ENCODE results near the gene RGS7BP. TPM values are rescaled to one million over a fixed set of nuclear protein-coding genes. Genes with fewer than 3 reads are reported as not detected.

The RGS7BP gene
- total RNA-seq, 1 donor from 2014 or later = not detected

DNA sequence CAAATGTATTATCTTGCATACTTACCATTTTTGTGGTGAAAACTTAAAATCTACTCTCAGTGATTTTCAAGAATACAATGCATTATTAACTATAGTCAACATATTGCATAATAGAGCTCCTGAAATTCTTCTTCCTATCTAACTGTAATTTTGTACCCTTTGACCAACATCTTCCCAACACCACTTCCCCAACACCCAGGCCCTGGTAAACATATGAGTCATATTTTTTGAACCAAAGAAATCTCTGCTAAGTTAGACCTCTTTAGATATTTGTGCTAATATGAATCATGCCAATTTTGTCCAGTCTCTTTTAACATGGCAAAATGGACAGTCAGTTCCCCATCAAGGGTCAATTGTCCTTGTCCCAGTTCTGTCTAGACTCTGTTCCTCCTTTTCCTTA, 18.5 kb upstream of the RGS7BP start:
- ChIA-PET POLR2A (no interaction called here), CTCF (no interaction called here)
- Mint-ChIP-seq H3K27ac (no peak overlapping the region), H3K4me1 (no peaks in the 10 kb centered on the region), H3K9me3 (peaks cover 2% of the 10 kb centered on the region), H3K36me3 (ENCODE audit: low read depth) (no peaks in the 10 kb centered on the region), H3K27me3 (no peaks in the 10 kb centered on the region), H3K4me3 (no peak overlapping the region)
- DNase-seq = no peak
- ATAC-seq (ENCODE audit: low read depth) = no peak
- intact Hi-C loops (cut with micrococcal nuclease) = no loop called here
- no peak for TF ChIP-seq CTCF (IDR thresholded peaks at IDR 0.05)

DNA sequence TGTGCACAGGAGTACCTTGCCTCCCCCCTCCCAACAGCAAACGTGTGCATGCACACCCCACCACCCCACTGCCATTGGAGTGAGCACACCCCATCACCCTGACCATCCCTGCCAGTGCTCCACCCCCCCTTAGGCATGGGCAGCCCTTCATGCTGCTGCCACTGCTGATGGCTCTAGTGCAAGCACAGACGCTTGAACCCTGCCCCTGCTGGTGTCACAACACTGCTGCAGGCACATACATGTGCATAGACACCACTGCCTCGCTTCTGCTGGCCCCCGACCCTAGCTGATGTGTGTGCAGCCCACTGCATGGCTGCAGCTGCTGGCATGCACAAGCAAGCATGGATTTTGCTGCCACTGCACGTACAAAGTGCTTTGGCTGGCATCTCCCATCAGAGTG, 16.0 kb upstream of the RGS7BP start:
- DNase-seq (no peak), ATAC-seq (ENCODE audit: low read depth) (no peak)
- Mint-ChIP-seq H3K4me1 (no peaks in the 10 kb centered on the region), H3K9me3 (peaks cover 2% of the 10 kb centered on the region), H3K27ac (no peak overlapping the region), H3K36me3 (ENCODE audit: low read depth) (no peaks in the 10 kb centered on the region), H3K4me3 (no peak overlapping the region), H3K27me3 (no peaks in the 10 kb centered on the region)
- no peak for TF ChIP-seq CTCF (IDR thresholded peaks at IDR 0.05)
- intact Hi-C loops (cut with micrococcal nuclease) = no loop called here
- ChIA-PET POLR2A (no interaction called here), CTCF (no interaction called here)

- no peaks in the 10 kb centered on the region for H3K27me3 Mint-ChIP-seq
- no peak overlapping the region for H3K27ac Mint-ChIP-seq
- no peaks in the 10 kb centered on the region for H3K4me1 Mint-ChIP-seq
- intact Hi-C loops (cut with micrococcal nuclease) = no loop called here
- POLR2A ChIA-PET = no interaction called here
- no peak for DNase-seq
- CTCF ChIA-PET = no interaction called here
- H3K4me3 Mint-ChIP-seq = no peak overlapping the region
- no peak for TF ChIP-seq CTCF (IDR thresholded peaks at IDR 0.05)
- H3K36me3 Mint-ChIP-seq (ENCODE audit: low read depth) = no peaks in the 10 kb centered on the region
- H3K9me3 Mint-ChIP-seq = peaks cover 3% of the 10 kb centered on the region
- no peak for ATAC-seq (ENCODE audit: low read depth)
Measured at GRCh38 chr5:64497386-64497785, 8.4 kb upstream of the RGS7BP start.

DNA sequence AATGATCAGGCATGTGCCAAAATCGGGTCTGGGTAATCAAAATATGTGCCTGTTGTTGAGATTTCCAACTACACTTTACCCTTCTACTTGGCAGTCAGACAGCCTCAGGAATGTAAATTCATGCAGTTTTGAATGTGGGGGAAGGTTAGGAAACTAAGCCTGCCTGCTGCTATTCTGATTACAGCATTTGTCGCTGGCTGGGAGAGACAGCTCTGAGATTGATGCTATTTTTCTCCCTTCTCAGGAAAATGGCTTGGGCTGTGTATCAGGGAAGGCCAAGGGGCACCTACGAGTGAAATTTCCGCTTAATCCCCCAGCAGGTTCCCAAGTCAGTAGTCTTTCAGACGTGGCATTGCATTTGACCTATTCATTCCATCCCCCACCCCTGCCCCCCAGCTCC, 3.6 kb upstream of the RGS7BP start:
- Mint-ChIP-seq H3K27me3 (peaks cover 30% of the 10 kb centered on the region), H3K27ac (no peak overlapping the region), H3K36me3 (ENCODE audit: low read depth) (no peaks in the 10 kb centered on the region), H3K4me1 (peaks cover 3% of the 10 kb centered on the region), H3K4me3 (no peak overlapping the region), H3K9me3 (peaks cover 3% of the 10 kb centered on the region)
- POLR2A ChIA-PET = no interaction called here
- ATAC-seq (ENCODE audit: low read depth) (no peak), DNase-seq (no peak)
- CTCF ChIA-PET = no interaction called here
- no peak for TF ChIP-seq CTCF (IDR thresholded peaks at IDR 0.05)
- intact Hi-C loops (cut with micrococcal nuclease) = no loop called here

DNA sequence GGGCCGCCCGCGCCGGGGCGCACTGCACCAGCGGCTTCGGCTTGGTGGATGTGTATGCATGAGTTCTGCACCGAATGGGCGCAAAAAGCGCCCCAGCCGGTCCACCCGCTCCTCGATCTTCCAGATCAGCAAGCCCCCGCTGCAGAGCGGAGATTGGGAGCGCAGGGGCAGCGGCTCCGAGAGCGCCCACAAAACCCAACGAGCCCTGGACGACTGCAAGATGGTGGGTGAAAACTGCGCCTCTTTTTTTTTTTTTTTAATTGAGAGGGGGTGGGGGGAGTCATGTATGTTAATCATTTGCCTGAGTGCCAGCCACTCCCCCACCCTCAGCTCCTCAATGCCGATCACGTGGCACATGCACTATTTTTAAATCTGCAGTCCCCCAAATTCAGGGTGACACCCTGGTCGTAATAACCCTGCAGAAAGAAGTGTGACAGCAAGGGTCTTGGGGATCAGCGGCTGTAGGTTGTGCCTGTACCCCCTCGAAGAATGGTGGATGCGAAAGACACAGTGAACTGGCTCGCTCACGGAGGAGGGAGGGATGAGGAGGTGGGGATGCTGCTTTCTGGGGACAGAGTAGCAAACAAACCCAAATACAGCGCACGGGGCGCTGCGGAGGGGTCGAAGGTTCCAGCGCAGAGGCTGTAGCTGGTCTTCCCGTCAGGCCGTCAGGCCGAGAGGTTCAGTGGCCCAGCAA, 900 bp downstream of the RGS7BP start:
- intact Hi-C loops (cut with micrococcal nuclease) = no loop called here
- H3K4me3 Mint-ChIP-seq = no peak overlapping the region

More for the DNA sequence above, 900 bp downstream of the RGS7BP start:
- ATAC-seq (ENCODE audit: low read depth) (no peak), DNase-seq (no peak)
- no peaks in the 10 kb centered on the region for H3K9me3 Mint-ChIP-seq
- ChIA-PET CTCF (no interaction called here), POLR2A (no interaction called here)
- peaks cover 3% of the 10 kb centered on the region for H3K4me1 Mint-ChIP-seq
- peaks cover 37% of the 10 kb centered on the region for H3K27me3 Mint-ChIP-seq
- no peak for TF ChIP-seq CTCF (IDR thresholded peaks at IDR 0.05)
- H3K36me3 Mint-ChIP-seq (ENCODE audit: low read depth) = no peaks in the 10 kb centered on the region
- no peak overlapping the region for H3K27ac Mint-ChIP-seq
